Peyer's patch (tissue), 4 donors: ENCODE results near the gene OXLD1. TPM values are rescaled to one million over a fixed set of nuclear protein-coding genes. Genes with fewer than 3 reads are reported as not detected.

Source experiments
- DNase-seq, 3 donors: peaks; one replicate each; pipeline ENCODE4 v3.0.0-alpha.2; 2017 to 2019
- H3K27ac ChIP-seq, 4 donors: fragments of 200-600 bp; sonication (generic); one replicate each; pipeline ENCODE4 v1.5.1; 2016 to 2019
- H3K27me3 ChIP-seq, 2 donors: fragments of 200-600 bp; sonication (generic); one replicate each; pipeline ENCODE4 v1.5.1; 2019
- H3K36me3 ChIP-seq, 3 donors: fragments of 200-600 bp; sonication (generic); one replicate each; pipeline ENCODE4 v1.5.1; 2016 to 2019
- H3K4me1 ChIP-seq, 4 donors: fragments of 200-600 bp; sonication (generic); one replicate each; pipeline ENCODE4 v1.5.1; 2016 to 2019
- H3K4me3 ChIP-seq, 4 donors: fragments of 200-600 bp; sonication (generic); 1 replicate in 3 of 4; 2 replicates in 1 of 4; pipeline ENCODE4 v1.5.1; 2016 to 2019; ENCODE audit warnings: mild to moderate bottlenecking in 1 of 4
- H3K9me3 ChIP-seq, 4 donors: fragments of 200-600 bp; sonication (generic); one replicate each; pipeline ENCODE4 v1.5.1; 2016 to 2019; ENCODE audit warnings: mild to moderate bottlenecking in 1 of 4
- POLR2A ChIP-seq, 2 donors: fragments of 450-650 bp; IDR thresholded peaks; one replicate each; pipeline ENCODE4 v1.5.1; 2017; ENCODE audit warnings: antibody characterized with exemption in 2 of 2, mild to moderate bottlenecking in 2 of 2, moderate library complexity in 2 of 2
- total RNA-seq, 4 donors: library from RNA; depleted of rRNA; stranded (reverse); fragments of >200 nt; gene quantifications; one replicate each; pipeline ENCODE4 v1.1.0, GENCODE V29; 2016
- TF ChIP-seq, protein P1 (sequence below), 6 experiments: fragments of 450-650 bp in 4 of 6; fragments of 200-600 bp in 2 of 6; sonication (generic) in 1 of 6; IDR thresholded peaks; one replicate each; pipeline ENCODE4 v1.5.1; 2017 to 2019; ENCODE audit warnings: antibody characterized with exemption in 6 of 6, mild to moderate bottlenecking in 3 of 6, moderate library complexity in 1 of 6

OXLD1 gene
- total RNA-seq, 4 donors from 2014 or later = 1.7 to 55.4 (median 41.9) TPM

GRCh38 chr17:81640011-81640410, 26.4 kb downstream of the OXLD1 start:
- Histone ChIP-seq H3K9me3 (no peaks in the 10 kb centered on the region), H3K27me3 (no peaks in the 10 kb centered on the region), H3K27ac (no peak overlapping the region), H3K4me1 (peaks cover 0 to 12% (median 5%) of the 10 kb centered on the region in 4 donors), H3K4me3 (no peak overlapping the region), H3K36me3 (no peaks in the 10 kb centered on the region)
- no peak for DNase-seq
- no peak for TF ChIP-seq POLR2A (IDR thresholded peaks at IDR 0.05)
- TF ChIP-seq, protein P1, sequence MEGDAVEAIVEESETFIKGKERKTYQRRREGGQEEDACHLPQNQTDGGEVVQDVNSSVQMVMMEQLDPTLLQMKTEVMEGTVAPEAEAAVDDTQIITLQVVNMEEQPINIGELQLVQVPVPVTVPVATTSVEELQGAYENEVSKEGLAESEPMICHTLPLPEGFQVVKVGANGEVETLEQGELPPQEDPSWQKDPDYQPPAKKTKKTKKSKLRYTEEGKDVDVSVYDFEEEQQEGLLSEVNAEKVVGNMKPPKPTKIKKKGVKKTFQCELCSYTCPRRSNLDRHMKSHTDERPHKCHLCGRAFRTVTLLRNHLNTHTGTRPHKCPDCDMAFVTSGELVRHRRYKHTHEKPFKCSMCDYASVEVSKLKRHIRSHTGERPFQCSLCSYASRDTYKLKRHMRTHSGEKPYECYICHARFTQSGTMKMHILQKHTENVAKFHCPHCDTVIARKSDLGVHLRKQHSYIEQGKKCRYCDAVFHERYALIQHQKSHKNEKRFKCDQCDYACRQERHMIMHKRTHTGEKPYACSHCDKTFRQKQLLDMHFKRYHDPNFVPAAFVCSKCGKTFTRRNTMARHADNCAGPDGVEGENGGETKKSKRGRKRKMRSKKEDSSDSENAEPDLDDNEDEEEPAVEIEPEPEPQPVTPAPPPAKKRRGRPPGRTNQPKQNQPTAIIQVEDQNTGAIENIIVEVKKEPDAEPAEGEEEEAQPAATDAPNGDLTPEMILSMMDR (IDR thresholded peaks at IDR 0.05) = no peak

- TF ChIP-seq, protein P1 (IDR thresholded peaks at IDR 0.05) = no peak
- TF ChIP-seq POLR2A (IDR thresholded peaks at IDR 0.05) = no peak
- no peaks in the 10 kb centered on the region for H3K9me3 ChIP-seq
These were observed 27.7 kb downstream of the OXLD1 start for GRCh38 chr17:81638683-81639082.

DNA sequence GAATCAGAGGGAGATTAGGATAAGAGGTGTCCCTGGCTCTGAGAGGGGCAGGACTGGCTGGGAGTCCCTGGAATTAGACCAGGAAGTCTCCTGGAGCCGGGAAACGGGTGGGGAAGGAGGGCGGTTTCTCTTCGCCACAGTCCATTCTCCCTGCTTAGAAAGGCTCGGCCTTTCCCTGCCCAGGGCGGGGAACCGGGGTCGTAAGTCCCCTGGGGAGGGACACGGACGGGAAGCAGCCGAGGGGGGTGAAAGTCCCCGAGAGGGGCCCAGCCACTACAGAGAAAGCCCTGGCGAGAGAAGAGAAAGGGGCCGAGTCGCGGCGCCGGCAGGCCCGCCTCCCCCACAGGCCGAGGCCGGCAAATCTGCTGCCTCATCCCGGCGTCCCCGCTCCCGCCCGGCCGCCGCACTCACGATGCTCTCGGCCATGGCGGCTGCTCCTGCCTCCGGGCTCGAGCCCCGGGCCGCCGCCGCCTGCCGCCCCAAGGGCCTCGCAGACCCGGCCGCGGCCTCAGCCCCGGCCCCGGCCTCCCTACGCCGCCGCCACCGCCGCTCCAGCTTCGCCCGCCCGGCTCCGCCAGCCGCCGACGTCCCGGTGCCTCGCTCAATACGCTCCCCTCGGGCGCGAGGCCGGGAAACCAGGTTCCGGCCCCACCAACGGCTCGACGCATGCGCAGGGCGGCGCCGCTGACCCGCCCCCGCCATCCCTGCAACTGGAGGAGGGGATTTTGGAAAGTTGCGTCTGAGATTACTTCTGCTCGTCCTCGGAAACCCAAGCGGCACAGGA, 29.7 kb downstream of the OXLD1 start, which contains the start of the genes NPLOC4 and TSPAN10:
TSS of gene NPLOC4 (minus strand) at position 608 of the 784 bp plus-strand sequence. CDS start at position 426, 182 bp downstream.
TSS of gene TSPAN10 (plus strand) at position 692 of the 784 bp plus-strand sequence. CDS start 5,217 bp downstream, outside the sequence.
- no peaks in the 10 kb centered on the region for H3K27me3 ChIP-seq
- H3K4me1 ChIP-seq = peaks cover 0 to 22% (median 5%) of the 10 kb centered on the region in 4 donors
- H3K4me3 ChIP-seq = peak within 1 kb of the TSS; percentile 54 to 99 (median 92)
- TF ChIP-seq, protein P1 (IDR thresholded peaks at IDR 0.05) = no peak
- TF ChIP-seq POLR2A (IDR thresholded peaks at IDR 0.05) = peak; percentile 68 to 92
- H3K9me3 ChIP-seq = no peaks in the 10 kb centered on the region
- peak; percentile 74 to 90 (median 89) for DNase-seq
- H3K27ac ChIP-seq = peak within 1 kb of the TSS; percentile 82 to 94 (median 90)
- H3K36me3 ChIP-seq = no peaks in the 10 kb centered on the region

More at GRCh38 chr17:81638683-81639082, 27.7 kb downstream of the OXLD1 start:
- Histone ChIP-seq H3K4me3 (no peak overlapping the region), H3K27me3 (no peaks in the 10 kb centered on the region), H3K27ac (no peak overlapping the region), H3K4me1 (peaks cover 0 to 22% (median 5%) of the 10 kb centered on the region in 4 donors), H3K36me3 (no peaks in the 10 kb centered on the region)
- DNase-seq = no peak

- peak overlapping the region; percentile 54 to 99 (median 92) for H3K4me3 ChIP-seq
- peak overlapping the region; percentile 82 to 94 (median 90) for H3K27ac ChIP-seq
- H3K27me3 ChIP-seq = no peaks in the 10 kb centered on the region
- no peaks in the 10 kb centered on the region for H3K9me3 ChIP-seq
- no peak for TF ChIP-seq POLR2A (IDR thresholded peaks at IDR 0.05)
- TF ChIP-seq, protein P1 (IDR thresholded peaks at IDR 0.05) = no peak
- peaks cover 0 to 22% (median 5%) of the 10 kb centered on the region in 4 donors for H3K4me1 ChIP-seq
- H3K36me3 ChIP-seq = no peaks in the 10 kb centered on the region
- no peak for DNase-seq
These were observed 30.4 kb downstream of the OXLD1 start for GRCh38 chr17:81635973-81636504.

GRCh38 chr17:81635431-81635830, 31.0 kb downstream of the OXLD1 start:
- H3K4me1 ChIP-seq = peaks cover 0 to 22% (median 5%) of the 10 kb centered on the region in 4 donors
- peak in 1 of 3 donors; percentile 55 for DNase-seq
- H3K4me3 ChIP-seq = peak overlapping the region in 2 of 4 donors; percentile 88 to 99
- H3K36me3 ChIP-seq = no peaks in the 10 kb centered on the region
- H3K27me3 ChIP-seq = no peaks in the 10 kb centered on the region
- TF ChIP-seq, protein P1 (IDR thresholded peaks at IDR 0.05) = no peak
- no peak for TF ChIP-seq POLR2A (IDR thresholded peaks at IDR 0.05)
- peak overlapping the region in 1 of 4 donors; percentile 94 for H3K27ac ChIP-seq
- H3K9me3 ChIP-seq = no peaks in the 10 kb centered on the region
